H1 (cell line): ENCODE results near the gene KYNU. TPM values are rescaled to one million over a fixed set of nuclear protein-coding genes. Genes with fewer than 3 reads are reported as not detected.

Source experiments
- CTCF ChIA-PET: fragments of 300-600 bp; sonication (Branson Sonifier 250); formaldehyde crosslinking; loops from one replicate; lab custom pipeline; 2021; ENCODE audit not compliant: partially characterized antibody; lab: Charles Lee
- POLR2A ChIA-PET: fragments of 300-600 bp; sonication (Branson Sonifier 250); formaldehyde crosslinking; loops from one replicate; lab custom pipeline; 2021; ENCODE audit warnings: inconsistent platforms; ENCODE audit not compliant: partially characterized antibody; lab: Charles Lee
- DNase-seq, 2 experiments: peaks; one replicate each; pipeline versions ENCODE4 v3.0.0 to v3.0.0-alpha.2; 2010 to 2022; ENCODE audit warnings: low spot score in 2 of 2, low read depth in 1 of 2, mixed read lengths in 1 of 2
- FAIRE-seq: peaks from 2 replicates; lab custom pipeline; 2011; peaks lifted over from hg19 to GRCh38; lab: Jason Lieb, UNC
- H2AFZ ChIP-seq: 2 replicates; pipeline ENCODE4 v1.8.1; 2012; ENCODE audit warnings: low read length, inconsistent platforms
- H2AK5ac ChIP-seq: 2 replicates; pipeline ENCODE4 v1.6.1; 2013; ENCODE audit warnings: low read depth, low read length
- H2BK120ac ChIP-seq: replicated peaks from 2 replicates; pipeline ENCODE3; 2013; ENCODE audit warnings: low read depth, low read length, inconsistent platforms
- H2BK12ac ChIP-seq: 2 replicates; pipeline ENCODE4 v1.6.1; 2013; ENCODE audit warnings: low read depth, low read length
- H2BK15ac ChIP-seq: 2 replicates; pipeline ENCODE4 v1.6.1; 2013; ENCODE audit warnings: low read length
- H2BK20ac ChIP-seq: 2 replicates; pipeline ENCODE4 v1.6.1; 2013; ENCODE audit warnings: low read length
- H2BK5ac ChIP-seq: 2 replicates; pipeline ENCODE4 v1.6.1; 2013; ENCODE audit warnings: low read depth, low read length
- H3K14ac ChIP-seq: 2 replicates; pipeline ENCODE4 v1.6.1; 2013; ENCODE audit warnings: inconsistent platforms; ENCODE audit not compliant: insufficient read length
- H3K18ac ChIP-seq: 2 replicates; pipeline ENCODE4 v1.6.1; 2013; ENCODE audit warnings: low read length; ENCODE audit errors: extremely low read depth
- H3K23ac ChIP-seq: 2 replicates; pipeline ENCODE4 v1.6.1; 2013; ENCODE audit warnings: inconsistent platforms; ENCODE audit not compliant: insufficient read length
- H3K23me2 ChIP-seq: 2 replicates; pipeline ENCODE4 v1.6.1; 2013; ENCODE audit warnings: low read depth, low read length
- H3K27ac ChIP-seq: 2 replicates; pipeline ENCODE4 v1.6.1; 2011; ENCODE audit warnings: low read depth, low read length, inconsistent platforms
- H3K27me3 ChIP-seq, 4 experiments: replicated peaks in 1 of 4; 1 replicate in 1 of 4; 2 replicates in 3 of 4; pipeline versions ENCODE4 v1.6.1 to v1.8.1; 2011 to 2013; ENCODE audit warnings: low read length in 3 of 4, mild to moderate bottlenecking in 3 of 4, inconsistent platforms in 2 of 4, mixed read lengths in 2 of 4, moderate library complexity in 1 of 4; ENCODE audit not compliant: control insufficient read depth in 3 of 4, insufficient read depth in 3 of 4; ENCODE audit errors: extremely low read depth in 1 of 4
- H3K36me3 ChIP-seq, 4 experiments: 2 replicates each; pipeline versions ENCODE4 v1.6.1 to v1.8.1; 2011 to 2013; ENCODE audit warnings: mild to moderate bottlenecking in 4 of 4, low read length in 3 of 4, moderate library complexity in 2 of 4, control low read depth in 1 of 4, inconsistent platforms in 1 of 4; ENCODE audit not compliant: insufficient read depth in 4 of 4, control insufficient read depth in 2 of 4
- H3K4ac ChIP-seq: replicated peaks from 2 replicates; pipeline ENCODE3; 2013; ENCODE audit warnings: low read length, low read depth, mixed read lengths, inconsistent platforms; ENCODE audit not compliant: insufficient read length
- H3K4me1 ChIP-seq, 4 experiments: replicated peaks in 1 of 4; 1 replicate in 1 of 4; 2 replicates in 3 of 4; pipeline versions ENCODE4 v1.6.1 to v1.8.1; 2011 to 2013; ENCODE audit warnings: low read length in 3 of 4, inconsistent platforms in 2 of 4, mixed read lengths in 1 of 4; ENCODE audit not compliant: insufficient read depth in 4 of 4, control insufficient read depth in 3 of 4
- H3K4me2 ChIP-seq, 2 experiments: 2 replicates each; pipeline versions ENCODE4 v1.6.1 to v1.8.1; 2011 to 2013; ENCODE audit warnings: low read depth in 2 of 2, low read length in 2 of 2, control low read depth in 1 of 2, inconsistent platforms in 1 of 2, mild to moderate bottlenecking in 1 of 2; ENCODE audit not compliant: insufficient read depth in 1 of 2
- H3K4me3 ChIP-seq, 4 experiments: fragments of 200-600, 300-600 bp in 1 of 4; sonication (generic), shearing (Covaris generic), sonication (Bioruptor Twin) in 1 of 4; 2 replicates each; pipeline versions ENCODE4 v1.5.1 to v1.8.1; 2011 to 2016; ENCODE audit warnings: low read length in 4 of 4, low read depth in 3 of 4, control low read depth in 2 of 4, inconsistent platforms in 2 of 4, mild to moderate bottlenecking in 2 of 4, mixed read lengths in 1 of 4, moderate library complexity in 1 of 4; ENCODE audit not compliant: insufficient read depth in 2 of 4; ENCODE audit errors: extremely low read depth in 1 of 4
- H3K56ac ChIP-seq: replicated peaks from 2 replicates; pipeline ENCODE3; 2013; ENCODE audit warnings: low read depth, mild to moderate bottlenecking, mixed read lengths, low read length, inconsistent platforms; ENCODE audit not compliant: insufficient read length
- H3K79me1 ChIP-seq: 2 replicates; pipeline ENCODE4 v1.6.1; 2013; ENCODE audit warnings: low read depth, low read length, control low read depth
- H3K79me2 ChIP-seq, 2 experiments: 2 replicates each; pipeline versions ENCODE4 v1.6.1 to v1.8.1; 2012 to 2013; ENCODE audit warnings: low read length in 2 of 2, mild to moderate bottlenecking in 2 of 2, inconsistent platforms in 1 of 2; ENCODE audit not compliant: insufficient read depth in 2 of 2, control insufficient read depth in 1 of 2
- H3K9ac ChIP-seq, 4 experiments: replicated peaks in 1 of 4; 1 replicate in 1 of 4; 2 replicates in 3 of 4; pipeline versions ENCODE4 v1.6.1 to v1.8.1; 2011 to 2013; ENCODE audit warnings: low read depth in 3 of 4, low read length in 3 of 4, control low read depth in 2 of 4, mild to moderate bottlenecking in 2 of 4, moderate library complexity in 2 of 4, inconsistent platforms in 1 of 4; ENCODE audit errors: extremely low read depth in 1 of 4
- H3K9me3 ChIP-seq, 2 experiments: 2 replicates each; pipeline versions ENCODE4 v1.6.1 to v1.8.1; 2012 to 2013; ENCODE audit warnings: mild to moderate bottlenecking in 2 of 2, moderate library complexity in 2 of 2, control low read depth in 1 of 2, inconsistent platforms in 1 of 2, low read depth in 1 of 2, low read length in 1 of 2, mixed read lengths in 1 of 2; ENCODE audit not compliant: insufficient read depth in 2 of 2
- H4K20me1 ChIP-seq, 2 experiments: replicated peaks in 1 of 2; 2 replicates each; pipeline versions ENCODE3 to v1.8.1; 2011 to 2013; ENCODE audit warnings: inconsistent platforms in 2 of 2, low read length in 2 of 2, mild to moderate bottlenecking in 1 of 2; ENCODE audit not compliant: insufficient read depth in 2 of 2, control insufficient read depth in 1 of 2
- H4K5ac ChIP-seq: 2 replicates; pipeline ENCODE4 v1.6.1; 2013; ENCODE audit warnings: low read length, low read depth, mixed read lengths, inconsistent platforms; ENCODE audit not compliant: insufficient read length
- H4K8ac ChIP-seq: 2 replicates; pipeline ENCODE4 v1.8.0; 2013; ENCODE audit warnings: mild to moderate bottlenecking, moderate library complexity, low read length, inconsistent platforms; ENCODE audit not compliant: insufficient read depth; ENCODE audit errors: extremely low read depth
- H4K91ac ChIP-seq: replicated peaks from 2 replicates; pipeline ENCODE3; 2013; ENCODE audit warnings: low read length, mixed read lengths, inconsistent platforms; ENCODE audit not compliant: insufficient read length
- ASH2L ChIP-seq: fragments of 200-600, 300-600 bp; sonication (generic); IDR thresholded peaks from one replicate; pipeline ENCODE4 v1.7.1; 2017; ENCODE audit warnings: low read length
- CBX8 ChIP-seq: fragments of 300-800, 300-1000 bp; sonication (generic); IDR thresholded peaks from 2 replicates; pipeline ENCODE4 v1.7.1; 2016; ENCODE audit warnings: low read depth, low read length, borderline replicate concordance
- PHF8 ChIP-seq: fragments of 200-600 bp; sonication (generic); conservative IDR thresholded peaks from 2 replicates; pipeline ENCODE4 v1.7.1; 2012; ENCODE audit warnings: low read depth, mild to moderate bottlenecking, inconsistent platforms, low read length, moderate library complexity
- POU5F1 ChIP-seq: IDR thresholded peaks from 2 replicates; pipeline ENCODE4 v1.6.1; 2011; ENCODE audit warnings: low read depth, mild to moderate bottlenecking, low read length, moderate library complexity
- RXRA ChIP-seq: IDR thresholded peaks from 2 replicates; pipeline ENCODE4 v1.6.1; 2011; ENCODE audit warnings: low read depth, mild to moderate bottlenecking, low read length, moderate library complexity; ENCODE audit not compliant: insufficient read depth
- SIRT6 ChIP-seq: IDR thresholded peaks from one replicate; pipeline ENCODE4 v1.7.1; 2012; ENCODE audit warnings: low read length, inconsistent platforms
- SIX5 ChIP-seq: IDR thresholded peaks from 2 replicates; pipeline ENCODE4 v1.6.1; 2011; ENCODE audit warnings: mild to moderate bottlenecking, low read depth, low read length
- SP1 ChIP-seq: IDR thresholded peaks from 2 replicates; pipeline ENCODE4 v1.6.1; 2011; ENCODE audit warnings: low read depth, low read length
- SUZ12 ChIP-seq: fragments of 200-600 bp; sonication (generic); IDR thresholded peaks from 2 replicates; pipeline ENCODE4 v1.6.1; 2012; ENCODE audit warnings: mild to moderate bottlenecking, inconsistent platforms, low read length, moderate library complexity, mixed read lengths
- TAF1 ChIP-seq: IDR thresholded peaks from 2 replicates; pipeline ENCODE4 v1.6.1; 2011; ENCODE audit warnings: mild to moderate bottlenecking, low read depth, low read length
- TBP ChIP-seq: IDR thresholded peaks from 2 replicates; pipeline ENCODE4 v1.6.1; 2011; ENCODE audit warnings: low read depth, low read length, improper control_type of control experiment
- YY1 ChIP-seq: IDR thresholded peaks from 2 replicates; pipeline ENCODE4 v1.6.1; 2011; ENCODE audit warnings: low read depth, mild to moderate bottlenecking, low read length
- WGBS, 2 experiments: shearing (Covaris generic) in 1 of 2; methylation state at CpG; one replicate each; pipeline versions ENCODE4 v1.1.6 to v1.1.7; 2013 to 2015; ENCODE audit warnings: low lambda C conversion rate in 2 of 2, mixed read lengths in 2 of 2, inconsistent platforms in 1 of 2, low coverage in 1 of 2, missing lambda C conversion rate in 1 of 2; ENCODE audit not compliant: insufficient replicate concordance in 2 of 2, insufficient coverage in 1 of 2, insufficient read length in 1 of 2; ENCODE audit errors: extremely low coverage in 1 of 2, missing lambda C conversion rate in 1 of 2; 5-methylcytosine and 5-hydroxymethylcytosine counted together
- polyA plus RNA-seq, 7 experiments: library from polyadenylated mRNA; depleted of rRNA in 3 of 7; stranded (reverse) in 5 of 7; unstranded in 2 of 7; fragments of >200 nt in 5 of 7; fragments of 200-250 nt in 2 of 7; gene quantifications; 1 replicate in 5 of 7; 2 replicates in 1 of 7; 4 replicates in 1 of 7; pipeline versions ENCODE4 v1.2.1 to v1.2.3, GENCODE V29; 2011 to 2013; ENCODE audit warnings: missing spikeins in 2 of 7, mixed read lengths in 2 of 7
- total RNA-seq: library from RNA; stranded (reverse); fragmentation: NEBNext Ultra II Directional; extraction: Animal tissue kit (Norgen Biotek cat#: 25700); gene quantifications from 2 replicates; pipeline ENCODE4 v1.2.1, GENCODE V29; 2021
- TF ChIP-seq, protein P1 (sequence below): IDR thresholded peaks from 2 replicates; pipeline ENCODE4 v1.6.1; 2012; ENCODE audit warnings: low read length, inconsistent platforms

Gene KYNU
- total and polyA plus RNA-seq, 2 of the 8 experiments (the other 6 are each of a cell fraction or from before 2014, with no cell fraction given), result 0.09 to 0.13 TPM

GRCh38 chr2:143071185-143071876, 193.9 kb downstream of the KYNU start:
- H3K4me1 ChIP-seq, result no peaks in the 10 kb centered on the region
- H4K20me1 ChIP-seq, result no peaks in the 10 kb centered on the region
- H2AFZ ChIP-seq, result no peak overlapping the region
- H3K27ac ChIP-seq, result no peak overlapping the region
- no peak overlapping the region for H2AK5ac ChIP-seq
- no peak overlapping the region for H2BK5ac ChIP-seq
- H3K4ac ChIP-seq, result no peak overlapping the region
- no peaks in the 10 kb centered on the region for H3K23me2 ChIP-seq
- no peak overlapping the region for H3K56ac ChIP-seq
- no peak overlapping the region for H3K4me3 ChIP-seq
- no peak overlapping the region for H2BK20ac ChIP-seq
- H3K27me3 ChIP-seq, result no peaks in the 10 kb centered on the region
- H3K18ac ChIP-seq, result no peak overlapping the region
- no peak overlapping the region for H3K23ac ChIP-seq
- CTCF ChIA-PET, result interaction anchor here (0.9 kb wide), 1 partner anchor 38 kb away, joined by 3 read pairs; no protein-coding TSS in a partner anchor
- WGBS, 2 experiments, result 88% methylated on average over 4 of the region's 4 CpGs; no CpG with 5 or more reads in 1 of the 2 experiments
- no peak overlapping the region for H3K14ac ChIP-seq
- no peak overlapping the region for H4K5ac ChIP-seq
- H3K79me2 ChIP-seq, result no peaks in the 10 kb centered on the region
- no peak overlapping the region for H2BK120ac ChIP-seq
- H3K9me3 ChIP-seq, result peaks cover 8 to 10% of the 10 kb centered on the region in 2 experiments
- H2BK15ac ChIP-seq, result no peak overlapping the region
- POLR2A ChIA-PET, result no interaction called here
- FAIRE-seq (no peak), DNase-seq (no peak)
- H3K4me2 ChIP-seq, result no peak overlapping the region
- H4K91ac ChIP-seq, result no peak overlapping the region
- H2BK12ac ChIP-seq, result no peak overlapping the region
- H4K8ac ChIP-seq, result no peak overlapping the region
- H3K36me3 ChIP-seq, result no peaks in the 10 kb centered on the region; a peak in 1 of 8 replicates
- no peaks in the 10 kb centered on the region for H3K79me1 ChIP-seq
- H3K9ac ChIP-seq, result no peak overlapping the region
- TF ChIP-seq ASH2L, result no peak
- no peak for TF ChIP-seq SUZ12
- TF ChIP-seq SIRT6, result no peak
- no peak for TF ChIP-seq SIX5
- TF ChIP-seq PHF8, result no peak
- TF ChIP-seq CBX8, result no peak
- no peak for TF ChIP-seq SP1
- TF ChIP-seq TAF1, result no peak
- TF ChIP-seq, protein P1, sequence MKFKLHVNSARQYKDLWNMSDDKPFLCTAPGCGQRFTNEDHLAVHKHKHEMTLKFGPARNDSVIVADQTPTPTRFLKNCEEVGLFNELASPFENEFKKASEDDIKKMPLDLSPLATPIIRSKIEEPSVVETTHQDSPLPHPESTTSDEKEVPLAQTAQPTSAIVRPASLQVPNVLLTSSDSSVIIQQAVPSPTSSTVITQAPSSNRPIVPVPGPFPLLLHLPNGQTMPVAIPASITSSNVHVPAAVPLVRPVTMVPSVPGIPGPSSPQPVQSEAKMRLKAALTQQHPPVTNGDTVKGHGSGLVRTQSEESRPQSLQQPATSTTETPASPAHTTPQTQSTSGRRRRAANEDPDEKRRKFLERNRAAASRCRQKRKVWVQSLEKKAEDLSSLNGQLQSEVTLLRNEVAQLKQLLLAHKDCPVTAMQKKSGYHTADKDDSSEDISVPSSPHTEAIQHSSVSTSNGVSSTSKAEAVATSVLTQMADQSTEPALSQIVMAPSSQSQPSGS, result no peak
- no peak for TF ChIP-seq POU5F1
- TF ChIP-seq RXRA, result no peak
- TF ChIP-seq YY1, result no peak
- no peak for TF ChIP-seq TBP
